A549 treated with DMSO at 1 μM for 4 hours (cell line): Measurements from ENCODE around the gene TMEM120A. TPM values are rescaled to one million over a fixed set of nuclear protein-coding genes. Genes with fewer than 3 reads are reported as not detected.

ENCODE experiments used
- total RNA-seq: library from RNA; stranded (reverse); fragments of 200-300 nt; extraction: Qiagen RNA extraction; gene quantifications from 5 replicates; pipeline ENCODE4 v1.2.3, GENCODE V29; 2022; ENCODE audit warnings: low read depth

Gene TMEM120A
- 39.6 to 42.6 TPM (median 39.9 TPM) in 5 replicates for total RNA-seq

DNA sequence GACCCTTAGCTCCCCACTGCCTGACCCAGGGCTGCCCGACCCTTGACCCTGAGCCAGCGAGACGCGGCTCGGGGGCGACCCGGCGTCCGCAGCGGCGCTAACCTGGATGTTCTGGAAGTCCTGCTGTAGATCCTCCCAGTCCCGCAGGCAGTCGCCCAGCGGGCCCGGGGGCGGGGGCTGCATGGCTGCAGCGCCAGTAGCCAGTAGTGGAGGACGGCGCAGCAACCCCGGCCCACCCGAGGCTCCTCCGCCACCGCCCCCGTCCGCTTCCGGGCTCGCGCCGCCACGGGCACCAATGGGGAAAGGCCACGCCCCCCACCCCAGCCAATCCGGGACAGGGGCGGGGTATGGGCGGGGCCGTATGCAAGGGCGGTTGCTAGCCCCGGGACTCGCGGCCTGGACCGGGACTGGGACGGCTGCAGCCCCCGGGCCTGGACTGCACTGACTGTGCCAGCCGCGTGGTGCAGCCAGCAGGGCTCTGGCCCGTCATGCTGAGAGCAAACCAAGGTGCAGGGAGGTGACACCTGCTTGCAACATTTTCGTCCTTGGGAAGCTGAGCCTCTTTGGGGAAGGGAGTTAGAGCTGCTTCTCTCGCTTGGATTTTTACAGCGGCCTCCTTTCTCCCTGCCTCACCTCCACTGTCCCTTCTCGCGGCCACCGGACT, at the start of gene TMEM120A:
TMEM120A (minus strand) TSS at position 208 of the 664 bp plus-strand sequence; CDS start at position 183, 25 bp downstream.

Other genes with a start within 250 kb of the TMEM120A start
- gene CCL26, start 222.4 kb downstream of the TMEM120A start, total RNA-seq, result 7.7 to 11.2 TPM (median 9.4 TPM) in 5 replicates
- gene CCL24, start 180.8 kb downstream of the TMEM120A start, total RNA-seq, result 0.25 to 0.32 TPM in 2 of 5 replicates, not detected in the others
- gene RHBDD2, start 115.6 kb downstream of the TMEM120A start, total RNA-seq, result 78.1 to 97.0 TPM (median 90.1 TPM) in 5 replicates
- 122 to 169 TPM (median 154 TPM) in 5 replicates for gene POR, start 79.4 kb downstream of the TMEM120A start, total RNA-seq
- 38.8 to 42.5 TPM (median 40.4 TPM) in 5 replicates for gene STYXL1, start 53.4 kb upstream of the TMEM120A start, total RNA-seq
- 325 to 399 TPM (median 370 TPM) in 5 replicates for gene MDH2, start 53.5 kb upstream of the TMEM120A start, total RNA-seq
- gene SRRM3, start 207.3 kb upstream of the TMEM120A start, total RNA-seq, result 5.9 to 8.0 TPM (median 6.7 TPM) in 5 replicates